GM06990 (cell line): ENCODE measurements around the gene PPP1R13L.

Experiments
- DNase-seq: peaks from one replicate; pipeline ENCODE4 v3.0.0-alpha.2; 2011; ENCODE audit not compliant: insufficient read length; ENCODE audit errors: extremely low read depth
- H3K27me3 ChIP-seq: replicated peaks from 2 replicates; pipeline ENCODE4 v1.6.0; 2011; ENCODE audit warnings: low read length; ENCODE audit not compliant: control insufficient read depth, insufficient read depth
- H3K36me3 ChIP-seq: 2 replicates; pipeline ENCODE4 v1.5.1; 2011; ENCODE audit warnings: low read length; ENCODE audit not compliant: control insufficient read depth, insufficient read depth
- H3K4me3 ChIP-seq: replicated peaks from 2 replicates; pipeline ENCODE4 v1.5.1; 2011; ENCODE audit warnings: low read depth, mild to moderate bottlenecking, control low read depth, low read length
- CTCF ChIP-seq: IDR thresholded peaks from 2 replicates; pipeline ENCODE4 v1.5.1; 2011; ENCODE audit warnings: low read length, control low read depth, mild to moderate bottlenecking, inconsistent platforms; ENCODE audit not compliant: insufficient read depth, poor library complexity, severe bottlenecking

Gene PPP1R13L

GRCh38 chr19:45424191-45425058, 19.6 kb upstream of the PPP1R13L start:
- peak; percentile 68 for DNase-seq
- H3K4me3 ChIP-seq = peak overlapping the region; percentile 62
- no peak for TF ChIP-seq CTCF

GRCh38 chr19:45423589-45424190, 18.8 kb upstream of the PPP1R13L start, which contains the start of gene ERCC1:
Gene ERCC1, minus strand, starts transcription at chr19:45423917. Its CDS starts 543 bp downstream, at chr19:45423374.
- no peaks in the 10 kb centered on the region for H3K27me3 ChIP-seq
- no peak for TF ChIP-seq CTCF
- peaks cover 2% of the 10 kb centered on the region; the same call in 1 of the 2 replicates for H3K36me3 ChIP-seq
- DNase-seq = peak; percentile 95
- peak within 1 kb of the TSS; percentile 62 for H3K4me3 ChIP-seq

More at GRCh38 chr19:45424191-45425058, 19.6 kb upstream of the PPP1R13L start:
- Histone ChIP-seq H3K36me3 (peaks cover 2% of the 10 kb centered on the region; the same call in 1 of the 2 replicates), H3K27me3 (no peaks in the 10 kb centered on the region)

GRCh38 chr19:45423033-45423588, 18.2 kb upstream of the PPP1R13L start:
- no peak for DNase-seq
- Histone ChIP-seq H3K27me3 (no peaks in the 10 kb centered on the region), H3K36me3 (peaks cover 2% of the 10 kb centered on the region; the same call in 1 of the 2 replicates), H3K4me3 (peak overlapping the region; percentile 62)
- TF ChIP-seq CTCF = no peak

GRCh38 chr19:45421947-45422498, 17.2 kb upstream of the PPP1R13L start:
- TF ChIP-seq CTCF = no peak
- Histone ChIP-seq H3K27me3 (no peaks in the 10 kb centered on the region), H3K4me3 (no peak overlapping the region), H3K36me3 (peaks cover 2% of the 10 kb centered on the region; the same call in 1 of the 2 replicates)
- no peak for DNase-seq

- DNase-seq = no peak
- Histone ChIP-seq H3K36me3 (peaks cover 2% of the 10 kb centered on the region), H3K27me3 (no peaks in the 10 kb centered on the region), H3K4me3 (no peak overlapping the region)
- no peak for TF ChIP-seq CTCF
These were observed 16.0 kb upstream of the PPP1R13L start for GRCh38 chr19:45420871-45421270.
